SK-N-MC (cell line): ENCODE results near the gene ADGRL3.

ENCODE experiments used
- EZH2 ChIP-seq: fragments of 200-600 bp; sonication (generic); IDR thresholded peaks from one replicate; pipeline ENCODE4 v1.6.1; 2017; ENCODE audit warnings: antibody characterized with exemption
- FOXP2 ChIP-seq: optimal IDR thresholded peaks from 2 replicates; pipeline ENCODE3; 2011; ENCODE audit warnings: mild to moderate bottlenecking, moderate library complexity; ENCODE audit not compliant: insufficient read depth; ENCODE audit errors: extremely low read length, control extremely low read depth
- POLR2AphosphoS5 ChIP-seq: IDR thresholded peaks from 2 replicates; pipeline ENCODE4 v1.6.1; 2012; ENCODE audit warnings: mild to moderate bottlenecking, low read depth, low read length, borderline replicate concordance

GRCh38 chr4:61493041-61493440 is 292.9 kb downstream of the ADGRL3 start:
- no peak for TF ChIP-seq EZH2
- no peak for TF ChIP-seq POLR2AphosphoS5
- TF ChIP-seq FOXP2: no peak
